AG04449 (cell line): ENCODE data around the gene RSPH10B.
"Not testable (repeated sequence)": the region's sequence is repeated elsewhere in the genome, so short reads cannot be mapped to it uniquely, and the experiment has no call there.

Experiments
- CTCF ChIA-PET: fragments of 350-600 bp; formaldehyde crosslinking; extraction: SDS; loops from one replicate; lab custom pipeline; 2021; ENCODE audit warnings: antibody characterized with exemption; lab: Yijun Ruan, JAX
- POLR2A ChIA-PET: fragments of 400-600, 350-600 bp; formaldehyde crosslinking; extraction: SDS; loops from one replicate; lab custom pipeline; 2020; ENCODE audit warnings: antibody characterized with exemption, inconsistent platforms; lab: Yijun Ruan, JAX
- DNase-seq: peaks from one replicate; pipeline ENCODE4 v3.0.0-alpha.2; 2010; ENCODE audit warnings: low read depth, low spot score
- H3K4me3 ChIP-seq: 2 replicates; pipeline ENCODE4 v1.5.1; 2011; ENCODE audit warnings: low read depth, mild to moderate bottlenecking, control low read depth, low read length
- TF ChIP-seq, protein P1 (sequence below): IDR thresholded peaks from one replicate; pipeline ENCODE4 v1.5.1; 2011; ENCODE audit warnings: mild to moderate bottlenecking, moderate library complexity, low read length, control low read depth, inconsistent platforms; ENCODE audit not compliant: insufficient read depth; ENCODE audit errors: missing control alignments

RSPH10B gene

DNA sequence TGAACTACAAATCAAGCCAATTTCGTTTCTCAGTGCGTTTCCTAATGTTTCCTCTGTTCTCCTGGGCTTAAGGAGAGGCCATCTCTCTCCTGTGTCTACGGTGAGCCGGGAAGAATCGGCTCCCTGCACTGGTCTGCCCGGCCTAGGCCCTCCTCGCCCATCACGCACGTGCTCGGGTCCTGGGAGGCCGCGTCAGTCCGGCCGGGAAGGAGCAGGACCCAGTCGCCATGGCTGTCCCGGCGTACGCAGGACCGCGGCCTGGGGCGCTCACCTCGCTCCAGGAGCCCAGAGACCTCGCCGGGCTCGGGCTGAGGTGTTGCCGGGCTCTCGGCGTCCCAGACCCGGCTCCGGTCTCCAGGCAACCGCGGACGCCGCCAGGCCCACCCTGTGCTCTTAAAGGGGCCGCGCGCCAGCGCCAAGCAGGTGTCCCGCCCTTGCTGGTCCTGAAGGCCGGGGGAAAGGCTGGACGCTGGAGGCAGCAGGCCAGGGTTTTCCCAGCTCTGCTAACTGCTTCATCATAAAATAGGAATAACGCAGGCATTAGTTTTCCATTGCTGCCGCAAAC lies at the start of gene RSPH10B:
Gene RSPH10B (minus strand): TSS at position 343 of the 565 bp plus-strand sequence. CDS start 3,573 bp downstream, outside the sequence.
- POLR2A ChIA-PET, DNase-seq, CTCF ChIA-PET, H3K4me3 ChIP-seq: not testable (repeated sequence)

GRCh38 chr7:6016653-6016966 lies 46.1 kb upstream of the RSPH10B start:
- ChIA-PET CTCF (interaction anchor here (1.2 to 1.4 kb wide), 2 partner anchors 19 to 90 kb away, joined by 3 to 4 read pairs; no protein-coding TSS in a partner anchor), POLR2A (no interaction called here)
- no peak overlapping the region for H3K4me3 ChIP-seq
- no peak for DNase-seq
- TF ChIP-seq, protein P1, sequence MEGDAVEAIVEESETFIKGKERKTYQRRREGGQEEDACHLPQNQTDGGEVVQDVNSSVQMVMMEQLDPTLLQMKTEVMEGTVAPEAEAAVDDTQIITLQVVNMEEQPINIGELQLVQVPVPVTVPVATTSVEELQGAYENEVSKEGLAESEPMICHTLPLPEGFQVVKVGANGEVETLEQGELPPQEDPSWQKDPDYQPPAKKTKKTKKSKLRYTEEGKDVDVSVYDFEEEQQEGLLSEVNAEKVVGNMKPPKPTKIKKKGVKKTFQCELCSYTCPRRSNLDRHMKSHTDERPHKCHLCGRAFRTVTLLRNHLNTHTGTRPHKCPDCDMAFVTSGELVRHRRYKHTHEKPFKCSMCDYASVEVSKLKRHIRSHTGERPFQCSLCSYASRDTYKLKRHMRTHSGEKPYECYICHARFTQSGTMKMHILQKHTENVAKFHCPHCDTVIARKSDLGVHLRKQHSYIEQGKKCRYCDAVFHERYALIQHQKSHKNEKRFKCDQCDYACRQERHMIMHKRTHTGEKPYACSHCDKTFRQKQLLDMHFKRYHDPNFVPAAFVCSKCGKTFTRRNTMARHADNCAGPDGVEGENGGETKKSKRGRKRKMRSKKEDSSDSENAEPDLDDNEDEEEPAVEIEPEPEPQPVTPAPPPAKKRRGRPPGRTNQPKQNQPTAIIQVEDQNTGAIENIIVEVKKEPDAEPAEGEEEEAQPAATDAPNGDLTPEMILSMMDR: no peak

DNA sequence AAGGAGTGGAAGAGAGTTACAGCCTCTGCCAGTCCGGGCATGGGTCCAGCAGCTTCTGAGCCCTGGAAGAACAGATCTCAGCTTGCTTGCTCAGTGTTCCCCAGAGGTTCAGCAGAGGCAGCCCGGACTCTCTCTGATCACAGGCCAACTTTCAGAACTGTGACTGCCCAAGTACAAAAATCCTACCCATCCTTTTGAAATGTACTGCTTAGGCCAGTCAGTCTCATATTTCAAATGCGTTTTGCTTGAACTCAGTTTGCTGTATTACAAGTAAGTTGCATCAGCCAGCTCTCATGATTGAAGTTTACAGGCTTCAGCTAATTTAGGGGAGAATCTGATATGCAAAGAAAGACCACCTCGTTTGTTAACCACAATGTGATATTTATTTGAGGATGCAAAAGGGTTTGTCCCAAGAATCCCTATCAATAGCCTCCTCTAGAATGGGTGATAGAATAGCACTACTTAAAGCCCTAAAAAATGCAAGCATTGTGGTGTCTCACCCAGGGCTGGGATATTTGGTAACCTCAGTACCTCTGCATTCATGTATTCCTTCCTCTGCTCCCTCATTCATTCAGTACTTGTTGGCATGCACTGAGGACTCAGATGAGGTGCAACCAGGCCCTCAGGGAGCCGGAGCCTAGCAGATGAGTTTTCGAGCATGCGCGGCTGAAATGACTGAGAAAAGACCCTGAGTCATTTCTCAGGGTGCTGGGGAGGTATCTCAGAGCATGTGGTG lies 45.6 kb upstream of the RSPH10B start:
- POLR2A ChIA-PET: no interaction called here
- CTCF ChIA-PET: interaction anchor here (1.0 to 1.4 kb wide), 4 partner anchors 9 to 90 kb away, joined by 3 to 4 read pairs (median 4); no protein-coding TSS in a partner anchor
- H3K4me3 ChIP-seq: no peak overlapping the region
- TF ChIP-seq, protein P1: no peak
- peak; percentile 91 for DNase-seq

DNA sequence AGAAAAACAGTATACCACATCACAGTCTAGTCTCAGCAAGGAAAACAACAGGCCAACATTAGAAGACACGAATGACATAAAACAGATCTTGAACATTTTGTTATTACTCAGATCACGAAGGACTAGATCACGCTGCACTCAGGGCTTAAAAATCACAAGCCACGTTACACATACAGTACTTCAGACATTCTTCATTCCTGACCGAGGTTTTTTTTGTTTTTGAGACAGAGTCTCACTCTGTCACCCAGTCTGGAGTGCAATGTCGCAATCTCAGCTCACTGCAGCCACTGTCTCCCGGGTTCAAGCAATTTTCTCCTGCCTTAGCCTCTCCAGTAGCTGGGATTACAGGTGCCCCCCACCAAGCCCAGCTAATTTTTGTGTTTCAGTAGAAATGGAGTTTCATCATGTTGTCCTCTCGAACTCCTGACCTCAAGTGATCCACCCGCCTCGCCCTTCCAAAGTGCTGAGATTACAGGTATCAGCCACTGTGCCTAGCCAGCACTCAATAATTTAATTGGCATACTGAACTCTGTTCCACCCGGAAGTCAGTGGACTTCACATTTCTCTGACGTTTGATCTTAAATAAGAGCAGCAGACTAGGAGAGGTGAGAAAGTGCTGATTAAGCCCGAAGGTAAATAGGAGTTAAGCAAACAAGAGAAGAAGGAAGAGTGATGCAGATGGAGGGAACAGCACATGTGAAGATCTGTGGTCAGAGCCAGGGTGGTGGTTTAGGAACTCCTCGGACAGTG lies 42.0 kb upstream of the RSPH10B start:
- TF ChIP-seq, protein P1: no peak
- H3K4me3 ChIP-seq: no peak overlapping the region
- no peak for DNase-seq
- ChIA-PET POLR2A (no interaction called here), CTCF (no interaction called here)

DNA sequence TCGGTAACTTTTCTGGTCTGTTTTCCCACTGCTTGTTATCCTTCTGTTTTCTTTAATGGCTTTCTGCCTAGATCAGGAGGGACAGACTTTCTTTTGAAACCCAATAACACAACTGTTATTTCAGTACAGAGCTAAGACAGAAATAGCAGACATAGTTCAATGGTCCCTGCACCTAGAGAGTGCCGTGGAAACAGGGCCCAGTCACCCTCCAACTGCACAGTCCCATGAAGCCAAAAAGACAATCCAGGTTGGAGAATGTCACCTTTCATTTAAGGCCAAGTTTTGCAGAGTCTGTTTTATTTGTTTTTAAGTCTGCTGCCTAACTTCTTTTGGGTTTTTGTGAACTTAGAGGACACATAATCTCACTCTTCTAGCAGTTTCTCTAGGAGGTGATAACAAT lies 41.1 kb upstream of the RSPH10B start:
- CTCF ChIA-PET: no interaction called here
- POLR2A ChIA-PET: no interaction called here

GRCh38 chr7:6010370-6010769 lies 39.9 kb upstream of the RSPH10B start:
- DNase-seq, POLR2A ChIA-PET: not testable (repeated sequence)
- H3K4me3 ChIP-seq: peak overlapping the region; percentile 13; the same call in 1 of the 2 replicates
- CTCF ChIA-PET: interaction anchor here (2.1 kb wide), 1 partner anchor 341 kb away, joined by 4 read pairs; no protein-coding TSS in a partner anchor

More for the DNA sequence above, 41.1 kb upstream of the RSPH10B start:
- TF ChIP-seq, protein P1: no peak
- no peak overlapping the region for H3K4me3 ChIP-seq
- no peak for DNase-seq
